Tibial nerve (tissue), 4 donors: ENCODE results near the gene CAPZA2.

Experiments
- EP300 ChIP-seq, 2 donors: sonication (generic); formaldehyde crosslinking; IDR thresholded peaks; one replicate each; pipeline ENCODE4 v1.6.1; 2017; ENCODE audit warnings: antibody characterized with exemption in 2 of 2, mild to moderate bottlenecking in 1 of 2
- TF ChIP-seq, protein P1 (sequence below), 5 experiments: fragments of 200-600 bp in 3 of 5; fragments of 450-650 bp in 2 of 5; sonication (generic) in 3 of 5; IDR thresholded peaks; one replicate each; pipeline ENCODE4 v1.5.1; 2016 to 2019; ENCODE audit warnings: antibody characterized with exemption in 5 of 5, mild to moderate bottlenecking in 3 of 5, moderate library complexity in 2 of 5

DNA sequence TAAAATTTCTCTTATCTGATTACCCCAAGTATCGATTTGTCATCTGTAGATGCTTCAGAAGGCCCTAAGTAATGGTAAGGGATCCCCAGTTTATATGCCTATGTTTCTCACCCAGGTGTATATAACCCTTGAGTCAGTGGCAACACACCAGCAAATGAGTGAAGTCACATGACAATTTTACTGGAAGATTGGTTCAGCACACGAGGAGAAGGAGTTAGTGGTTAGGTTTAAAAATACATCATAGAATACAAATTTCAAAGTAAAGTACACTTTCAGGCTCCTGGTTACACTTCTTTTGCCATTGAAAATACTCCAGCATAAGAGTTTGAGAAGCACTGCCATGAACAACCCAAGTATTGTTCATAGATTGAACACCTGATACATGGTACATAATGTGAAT, 29.7 kb upstream of the CAPZA2 start:
- TF ChIP-seq, protein P1, sequence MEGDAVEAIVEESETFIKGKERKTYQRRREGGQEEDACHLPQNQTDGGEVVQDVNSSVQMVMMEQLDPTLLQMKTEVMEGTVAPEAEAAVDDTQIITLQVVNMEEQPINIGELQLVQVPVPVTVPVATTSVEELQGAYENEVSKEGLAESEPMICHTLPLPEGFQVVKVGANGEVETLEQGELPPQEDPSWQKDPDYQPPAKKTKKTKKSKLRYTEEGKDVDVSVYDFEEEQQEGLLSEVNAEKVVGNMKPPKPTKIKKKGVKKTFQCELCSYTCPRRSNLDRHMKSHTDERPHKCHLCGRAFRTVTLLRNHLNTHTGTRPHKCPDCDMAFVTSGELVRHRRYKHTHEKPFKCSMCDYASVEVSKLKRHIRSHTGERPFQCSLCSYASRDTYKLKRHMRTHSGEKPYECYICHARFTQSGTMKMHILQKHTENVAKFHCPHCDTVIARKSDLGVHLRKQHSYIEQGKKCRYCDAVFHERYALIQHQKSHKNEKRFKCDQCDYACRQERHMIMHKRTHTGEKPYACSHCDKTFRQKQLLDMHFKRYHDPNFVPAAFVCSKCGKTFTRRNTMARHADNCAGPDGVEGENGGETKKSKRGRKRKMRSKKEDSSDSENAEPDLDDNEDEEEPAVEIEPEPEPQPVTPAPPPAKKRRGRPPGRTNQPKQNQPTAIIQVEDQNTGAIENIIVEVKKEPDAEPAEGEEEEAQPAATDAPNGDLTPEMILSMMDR (IDR thresholded peaks at IDR 0.05), result no peak
- TF ChIP-seq EP300 (IDR thresholded peaks at IDR 0.05), result no peak
